Bronchial epithelial cell (primary cell): ENCODE measurements around the gene GSG1L. TPM values are rescaled to one million over a fixed set of nuclear protein-coding genes. Genes with fewer than 3 reads are reported as not detected.

Experiments used
- DNase-seq: peaks from one replicate; pipeline ENCODE4 v3.0.0-alpha.2; 2010; ENCODE audit warnings: low read depth
- FAIRE-seq: peaks from 2 replicates; lab custom pipeline; 2011; peaks lifted over from hg19 to GRCh38; lab: Jason Lieb, UNC
- H3K27me3 ChIP-seq: 2 replicates; pipeline ENCODE4 v1.5.1; 2011; ENCODE audit warnings: low read length; ENCODE audit not compliant: control insufficient read depth, insufficient read depth
- H3K36me3 ChIP-seq: 2 replicates; pipeline ENCODE4 v1.5.1; 2011; ENCODE audit warnings: low read length; ENCODE audit not compliant: control insufficient read depth, insufficient read depth
- H3K4me3 ChIP-seq: 2 replicates; pipeline ENCODE4 v1.5.1; 2011; ENCODE audit warnings: mild to moderate bottlenecking, low read depth, low read length, control low read depth
- CTCF ChIP-seq: IDR thresholded peaks from 2 replicates; pipeline ENCODE4 v1.5.1; 2011; ENCODE audit warnings: mild to moderate bottlenecking, moderate library complexity, low read length, control low read depth, inconsistent platforms; ENCODE audit not compliant: insufficient read depth, severe bottlenecking
- total RNA-seq: library from RNA; depleted of rRNA; stranded (reverse); fragments of >200 nt; gene quantifications from 2 replicates; pipeline ENCODE4 v1.2.1, GENCODE V29; 2014

Gene GSG1L
- total RNA-seq, 1 donor from 2014 or later = not detected

GRCh38 chr16:27974896-27975540 lies 88.5 kb downstream of the GSG1L start:
- FAIRE-seq (no peak), DNase-seq (no peak)
- no peak for TF ChIP-seq CTCF
- no peak overlapping the region for H3K4me3 ChIP-seq
- no peaks in the 10 kb centered on the region for H3K27me3 ChIP-seq
- no peaks in the 10 kb centered on the region for H3K36me3 ChIP-seq

- Histone ChIP-seq H3K36me3 (no peaks in the 10 kb centered on the region), H3K27me3 (no peaks in the 10 kb centered on the region), H3K4me3 (no peak overlapping the region)
- no peak for TF ChIP-seq CTCF
- no peak for DNase-seq
- FAIRE-seq = no peak
Observed at GRCh38 chr16:27973678-27974077, 89.8 kb downstream of the GSG1L start.

DNA sequence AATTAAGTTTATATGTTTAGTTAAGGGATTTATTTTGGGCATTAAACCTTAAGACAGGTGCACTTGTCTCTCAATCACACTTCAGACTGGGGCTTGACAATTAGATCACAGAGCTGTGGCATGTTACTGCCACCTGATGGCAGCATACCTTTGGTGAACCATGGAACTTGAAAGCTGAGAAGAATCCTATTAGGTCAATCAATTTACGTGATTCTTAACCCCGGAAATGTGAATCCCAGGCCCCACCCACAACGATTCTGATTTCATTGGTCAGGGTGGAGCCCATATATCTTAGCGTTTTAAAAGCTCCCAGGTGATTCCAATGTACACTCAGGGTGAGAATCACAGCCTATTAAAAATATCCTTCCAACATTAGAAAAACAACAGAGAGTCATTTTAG lies 91.0 kb downstream of the GSG1L start:
- FAIRE-seq (no peak), DNase-seq (peak; percentile 50)
- Histone ChIP-seq H3K4me3 (no peak overlapping the region), H3K27me3 (no peaks in the 10 kb centered on the region), H3K36me3 (no peaks in the 10 kb centered on the region)
- TF ChIP-seq CTCF = peak; percentile 54

DNA sequence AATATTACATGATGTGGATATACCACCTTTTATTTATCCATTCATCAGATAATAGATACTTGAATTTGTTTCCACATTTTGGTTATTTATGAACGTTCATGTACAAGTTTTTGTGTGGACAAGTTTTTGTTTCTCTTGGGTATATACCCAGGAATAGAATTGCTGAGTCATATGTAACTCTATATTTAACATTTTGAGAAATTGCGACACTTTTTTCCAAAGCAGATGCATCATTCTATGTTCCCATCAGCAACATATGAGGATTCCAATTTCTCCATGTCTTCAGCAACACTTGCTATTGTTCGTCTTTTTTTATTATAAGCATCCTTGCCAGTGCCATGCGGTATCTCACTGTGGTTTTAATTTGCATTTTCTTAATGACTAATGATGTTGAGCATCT lies 93.9 kb downstream of the GSG1L start:
- no peak for TF ChIP-seq CTCF
- no peaks in the 10 kb centered on the region for H3K36me3 ChIP-seq
- DNase-seq = peak; percentile 40
- no peaks in the 10 kb centered on the region for H3K27me3 ChIP-seq
- FAIRE-seq = no peak
- H3K4me3 ChIP-seq = no peak overlapping the region

GRCh38 chr16:27967169-27967568 lies 96.3 kb downstream of the GSG1L start:
- Histone ChIP-seq H3K27me3 (no peaks in the 10 kb centered on the region), H3K4me3 (no peak overlapping the region), H3K36me3 (no peaks in the 10 kb centered on the region)
- DNase-seq (no peak), FAIRE-seq (peak; percentile 28)
- no peak for TF ChIP-seq CTCF

DNA sequence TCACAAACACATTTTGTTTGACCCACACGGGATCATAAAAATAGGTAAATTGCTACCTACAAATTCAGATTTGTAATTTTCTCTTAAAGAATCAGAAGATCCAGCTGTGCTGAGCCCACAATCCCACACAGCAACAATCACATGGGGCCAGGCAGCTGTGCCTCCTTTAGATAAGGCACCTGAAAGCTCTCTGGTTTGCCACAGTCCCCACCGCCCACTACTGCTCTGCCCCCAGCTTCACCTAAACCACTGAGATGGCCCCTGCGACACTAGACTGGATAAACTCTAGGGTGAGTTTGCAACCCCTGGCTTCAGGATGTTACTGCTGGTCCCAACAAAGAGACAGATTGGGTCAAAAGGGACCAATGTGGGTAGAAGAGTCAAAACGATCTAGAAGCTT lies 96.8 kb downstream of the GSG1L start:
- H3K36me3 ChIP-seq = no peaks in the 10 kb centered on the region
- DNase-seq = no peak
- no peak for FAIRE-seq
- no peak overlapping the region for H3K4me3 ChIP-seq
- TF ChIP-seq CTCF = no peak
- no peaks in the 10 kb centered on the region for H3K27me3 ChIP-seq
